EL (cell line): ENCODE data around the gene EYA4.
A peak's percentile ranks its signal among the peaks of the same experiment; 100 is the strongest.

ENCODE experiments used
- DNase-seq: peaks from one replicate; pipeline ENCODE4 v3.0.0-alpha.2; 2016

The EYA4 gene

DNA sequence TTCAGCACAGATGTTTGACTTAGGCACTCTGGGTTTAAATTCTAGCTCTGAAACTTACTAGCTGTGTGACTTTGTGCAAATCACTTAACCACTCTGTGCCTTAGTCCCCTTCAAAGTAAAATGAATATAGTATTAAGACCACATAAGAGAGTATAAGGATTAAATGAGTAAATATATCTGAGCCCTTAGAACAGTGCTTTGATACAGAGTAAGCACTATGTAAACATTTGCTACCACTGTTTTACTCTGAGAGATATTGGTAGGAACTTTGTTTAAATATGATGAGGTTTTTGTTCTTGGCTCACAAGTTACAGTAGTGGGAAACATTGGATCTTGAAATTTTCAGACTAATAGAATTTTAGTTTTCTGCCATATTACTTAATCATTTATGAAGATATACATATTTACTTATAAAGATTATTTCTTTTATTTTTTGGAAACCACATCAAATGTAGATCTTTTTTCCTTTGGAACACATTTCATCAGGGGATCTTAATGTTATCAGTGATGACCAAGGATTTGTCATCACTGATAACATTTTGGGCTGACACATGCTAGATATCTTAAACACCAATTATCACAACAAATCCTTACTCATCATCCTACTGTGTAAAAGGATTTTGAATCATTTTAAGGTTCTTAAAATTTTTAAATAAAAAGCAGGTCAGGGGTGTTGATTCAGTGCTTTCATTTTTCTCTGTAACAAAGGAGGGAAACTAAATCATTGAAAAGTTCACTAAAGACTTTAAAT lies 226.2 kb downstream of the EYA4 start:
- DNase-seq, result no peak

DNA sequence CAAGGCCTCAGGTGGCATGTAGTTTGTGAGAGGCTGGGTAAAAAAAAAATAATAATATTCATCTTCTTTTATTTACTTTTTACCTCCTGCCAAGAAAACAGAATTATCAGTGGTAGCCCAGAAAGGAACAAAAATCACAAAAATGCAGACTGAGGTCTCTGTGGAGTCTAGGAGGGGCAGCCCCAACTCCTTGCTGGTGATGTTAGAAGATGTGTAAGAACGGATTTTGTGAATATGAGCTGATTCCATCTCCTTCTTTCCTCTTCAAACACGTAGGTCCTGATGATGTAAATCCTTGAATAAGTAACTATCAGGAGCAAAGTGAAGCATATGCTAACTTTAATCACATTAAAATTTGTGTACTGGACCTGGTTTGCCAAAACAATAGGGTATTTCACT lies 226.8 kb downstream of the EYA4 start:
- no peak for DNase-seq

DNA sequence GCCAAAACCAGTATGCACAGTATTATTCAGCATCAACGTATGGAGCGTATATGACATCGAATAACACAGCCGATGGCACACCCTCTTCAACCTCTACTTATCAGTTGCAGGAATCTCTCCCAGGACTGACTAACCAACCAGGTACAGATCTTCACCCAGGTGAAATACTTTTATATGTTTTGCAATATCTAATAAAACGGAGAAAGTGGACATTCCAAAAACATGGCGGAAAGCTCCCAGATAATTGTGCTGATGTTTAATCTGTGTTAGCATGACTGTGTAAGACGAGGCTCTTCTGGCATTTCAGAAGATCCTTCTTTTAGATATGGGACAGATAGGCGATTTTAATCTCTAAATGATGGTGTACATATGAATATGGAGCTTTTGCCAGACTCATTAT lies 227.4 kb downstream of the EYA4 start:
- DNase-seq, result no peak

DNA sequence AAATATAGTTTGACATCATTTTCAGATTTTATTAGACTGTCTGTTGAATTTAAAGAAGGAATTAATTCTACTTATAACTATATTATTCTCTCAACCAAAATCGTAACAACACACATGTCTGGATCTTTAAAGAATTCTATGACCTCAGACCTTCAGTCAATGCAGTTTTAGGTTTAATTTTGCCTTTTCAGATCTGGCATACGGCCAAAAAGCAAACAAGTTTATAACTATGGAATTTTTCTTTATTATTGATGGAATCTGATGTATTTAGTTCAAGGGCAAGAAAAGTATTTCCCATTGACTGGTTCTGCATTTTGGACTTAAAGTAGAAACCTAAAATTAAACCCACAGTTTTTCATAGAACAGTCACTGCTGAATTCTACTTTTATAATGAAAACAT lies 233.4 kb downstream of the EYA4 start:
- DNase-seq, result no peak

DNA sequence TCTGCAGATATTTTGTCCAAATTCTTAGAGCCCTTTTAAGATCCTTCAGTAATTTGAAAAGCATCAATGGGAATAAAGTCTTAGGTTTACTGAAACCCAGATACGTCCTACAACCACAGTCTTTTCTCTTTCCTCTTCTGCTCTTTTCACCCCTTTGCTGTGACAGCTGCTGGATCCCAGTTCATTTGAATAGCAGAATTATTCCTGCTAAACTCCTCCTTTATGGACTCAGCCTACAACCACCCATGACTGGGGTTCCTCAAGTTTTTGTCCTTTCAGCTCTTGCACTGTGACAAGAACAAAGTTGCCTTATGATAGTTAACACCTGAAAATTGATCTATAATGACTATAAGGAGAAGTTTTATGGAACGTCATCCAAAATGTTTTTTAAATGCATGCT lies 237.5 kb downstream of the EYA4 start:
- no peak for DNase-seq

DNA sequence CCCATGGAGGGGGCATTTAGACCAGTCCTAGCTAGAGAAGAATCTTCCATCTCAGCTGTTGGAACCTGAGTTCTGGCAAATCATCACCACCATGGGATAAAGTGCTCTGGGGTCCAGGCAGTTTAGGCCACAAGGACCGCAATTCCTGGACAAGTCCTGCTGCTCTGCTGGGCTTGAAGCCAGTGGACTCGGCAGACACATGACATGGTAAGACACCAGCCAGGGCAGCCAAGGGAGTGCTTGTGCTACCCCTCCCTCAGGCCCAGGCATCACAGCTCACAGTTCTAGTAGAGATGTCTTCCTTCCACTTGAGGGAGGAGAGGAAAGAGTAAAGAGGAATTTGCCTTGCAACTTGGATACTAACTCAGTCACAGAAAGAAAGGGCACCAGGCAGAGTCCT lies 246.0 kb downstream of the EYA4 start:
- no peak for DNase-seq

DNA sequence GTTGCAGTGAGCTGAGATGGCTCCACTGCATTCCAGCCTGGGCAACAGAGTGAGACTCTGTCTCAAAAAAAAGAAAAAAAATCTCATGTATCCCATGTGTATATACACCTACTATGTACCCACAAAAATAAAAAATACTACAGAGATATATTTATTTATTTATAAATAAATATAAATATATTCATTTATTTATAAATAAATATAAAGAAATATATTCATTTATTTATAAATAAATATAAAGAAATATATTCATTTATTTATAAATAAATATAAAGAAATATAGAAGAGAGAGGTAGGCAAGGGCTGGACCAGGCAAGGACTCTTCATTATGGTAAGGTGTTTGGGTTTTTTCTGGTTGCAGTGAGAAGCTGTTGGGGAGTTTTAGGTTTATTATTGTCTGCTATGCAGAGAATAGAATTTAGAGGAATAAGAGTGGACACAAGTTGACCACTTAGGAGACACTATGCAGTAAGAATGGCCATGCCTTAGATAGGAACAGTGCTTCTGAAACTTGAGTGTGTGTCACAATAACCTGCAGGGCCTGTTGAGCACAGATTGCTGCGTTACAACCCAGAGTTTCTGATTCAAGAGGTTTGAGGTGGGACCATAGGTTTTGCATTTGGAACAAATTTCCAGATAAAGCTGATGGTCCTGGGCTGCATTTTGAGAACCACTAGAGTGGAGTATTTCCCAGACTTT lies 254.2 kb downstream of the EYA4 start:
- DNase-seq, result no peak

DNA sequence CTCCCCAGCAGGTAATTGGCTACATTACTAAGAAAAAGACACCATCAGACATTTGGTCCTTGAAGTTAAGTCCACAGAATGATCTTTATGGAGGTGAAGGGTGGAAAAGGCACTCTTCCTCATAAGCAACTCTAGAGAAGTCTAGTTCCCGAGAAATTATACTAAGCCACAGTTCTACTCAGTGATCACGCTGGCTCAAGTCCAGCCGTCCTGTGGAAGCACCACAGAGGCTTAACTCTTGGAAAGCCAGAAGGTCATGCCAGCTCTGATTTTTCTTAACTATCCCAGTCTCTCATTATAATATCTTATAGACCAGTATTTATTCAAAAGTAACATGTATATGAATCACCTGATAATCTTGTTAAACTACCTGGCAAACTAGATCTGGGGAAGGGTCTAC lies 258.5 kb downstream of the EYA4 start:
- DNase-seq, result no peak

DNA sequence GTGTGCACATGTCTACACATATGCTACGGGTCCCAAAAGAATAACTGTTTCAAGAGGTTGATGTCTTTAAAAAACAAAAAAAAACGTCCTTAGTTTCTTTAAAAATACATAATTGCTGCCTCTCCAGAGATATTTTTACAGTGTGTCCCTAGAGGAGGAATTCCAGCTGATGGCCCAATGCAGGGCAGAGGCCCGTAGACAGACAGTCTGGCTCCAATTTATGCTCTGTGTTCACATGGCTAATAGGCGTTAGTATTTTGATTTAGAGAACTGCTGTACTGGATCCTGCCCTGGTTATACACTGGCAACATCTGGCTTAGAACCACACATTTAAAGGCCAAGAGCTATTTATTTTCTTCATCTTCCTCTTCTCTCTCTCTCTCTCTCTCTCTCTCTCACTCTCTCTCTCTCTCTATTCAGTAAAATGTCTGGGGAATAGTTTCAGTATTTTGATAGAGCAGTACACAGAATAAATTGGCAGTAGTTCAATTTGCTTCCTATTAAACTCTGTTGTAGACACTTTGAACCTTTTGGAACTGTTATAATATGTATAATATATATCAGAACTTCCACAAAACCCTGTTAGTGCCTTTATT lies 260.6 kb downstream of the EYA4 start:
- DNase-seq, result no peak

DNA sequence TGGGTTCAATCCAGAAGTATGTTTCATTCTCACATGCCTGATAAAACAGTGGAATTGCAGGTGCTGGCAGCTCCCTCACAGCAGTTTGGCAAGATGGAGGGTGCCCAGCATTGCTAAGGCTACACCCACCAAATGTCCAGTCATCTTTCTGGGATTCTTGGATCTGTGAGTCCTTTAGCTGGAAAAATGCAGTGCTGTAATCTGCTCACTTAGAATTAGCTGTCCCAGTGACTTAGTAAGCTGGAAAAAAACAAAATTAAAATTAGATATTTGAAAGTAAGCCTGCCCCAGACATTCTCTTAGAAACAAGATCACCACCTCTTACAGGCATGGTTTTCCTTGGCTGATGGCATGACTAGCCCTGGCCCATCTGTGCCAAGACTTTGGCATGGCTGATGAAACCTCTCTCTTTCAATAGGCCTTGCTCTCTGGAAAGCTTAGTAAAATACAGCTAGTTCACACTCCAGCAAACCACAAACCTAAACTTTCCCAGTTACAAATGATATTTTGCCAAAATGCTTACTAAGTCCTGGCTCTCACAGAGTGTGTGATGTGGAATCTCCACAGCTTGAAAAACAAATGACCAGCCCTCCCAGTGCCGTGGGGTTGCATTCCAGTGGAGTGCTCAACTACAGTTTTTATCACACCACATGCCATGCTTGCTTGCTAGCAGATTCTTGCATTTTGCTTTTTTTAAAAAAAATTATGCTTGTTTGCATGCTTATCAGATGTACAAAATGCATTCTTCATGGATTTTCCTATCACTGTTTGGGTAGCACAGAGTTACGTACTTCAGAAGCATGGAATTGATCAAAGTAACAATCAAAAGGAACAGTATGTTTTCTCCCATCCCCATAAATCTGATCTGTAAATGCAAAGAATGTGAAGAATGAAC lies 261.5 kb downstream of the EYA4 start:
- DNase-seq, result peak; percentile 14

DNA sequence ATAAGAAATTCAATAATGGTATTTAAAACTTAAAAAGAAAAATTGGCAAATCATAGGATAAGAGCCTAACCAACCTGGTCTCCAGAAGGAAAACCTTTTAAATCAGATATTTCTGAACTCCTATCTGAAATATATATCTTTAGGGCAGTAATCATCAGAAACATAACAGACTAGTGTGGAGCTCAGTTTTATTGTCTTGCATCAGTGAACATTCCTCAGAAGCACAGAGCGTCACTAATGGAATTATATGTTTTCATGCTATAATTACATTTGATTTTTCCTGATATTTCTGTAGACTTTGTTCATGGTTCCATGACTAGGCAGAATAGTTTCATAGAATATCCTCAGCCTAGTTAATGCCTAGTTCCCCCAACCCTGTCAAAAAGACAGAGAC lies 262.2 kb downstream of the EYA4 start:
- no peak for DNase-seq

DNA sequence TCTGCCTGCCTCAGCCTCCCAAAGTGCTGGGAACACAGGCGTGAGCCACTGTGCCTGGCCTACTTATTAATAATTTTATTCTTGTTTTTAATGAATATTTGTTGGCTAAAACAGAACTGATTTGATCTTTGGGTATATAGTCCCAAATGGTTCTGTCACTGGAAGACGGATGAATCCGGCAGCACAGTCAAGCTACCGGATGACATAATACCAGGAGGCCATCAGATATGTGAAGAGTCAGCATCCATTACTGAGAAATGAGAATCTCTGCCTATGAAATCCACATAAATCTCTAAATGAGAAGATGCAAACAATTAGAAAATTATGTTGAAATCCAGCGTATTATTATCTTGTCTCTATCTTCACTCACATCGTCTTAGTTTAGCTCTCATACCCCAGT lies 263.0 kb downstream of the EYA4 start:
- no peak for DNase-seq

DNA sequence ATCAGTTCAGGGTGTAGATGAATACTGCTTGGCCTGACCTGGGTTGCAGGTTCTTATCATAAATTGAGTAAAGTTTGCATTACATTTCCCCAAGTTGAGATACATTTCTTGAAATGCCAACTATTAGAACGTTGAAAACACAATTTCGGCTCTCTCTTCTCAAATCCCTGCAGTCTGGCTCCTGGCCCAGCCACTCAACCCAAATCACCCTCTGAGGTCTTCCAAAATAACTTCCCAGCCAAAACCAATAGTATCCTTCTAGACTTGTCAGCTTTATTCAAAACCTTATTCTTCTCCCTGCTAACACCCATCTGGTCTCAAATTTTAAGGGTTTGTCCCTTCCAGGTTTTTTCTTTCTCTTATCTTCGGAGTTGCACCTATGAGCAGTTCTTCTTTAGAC lies 263.6 kb downstream of the EYA4 start:
- DNase-seq, result no peak

DNA sequence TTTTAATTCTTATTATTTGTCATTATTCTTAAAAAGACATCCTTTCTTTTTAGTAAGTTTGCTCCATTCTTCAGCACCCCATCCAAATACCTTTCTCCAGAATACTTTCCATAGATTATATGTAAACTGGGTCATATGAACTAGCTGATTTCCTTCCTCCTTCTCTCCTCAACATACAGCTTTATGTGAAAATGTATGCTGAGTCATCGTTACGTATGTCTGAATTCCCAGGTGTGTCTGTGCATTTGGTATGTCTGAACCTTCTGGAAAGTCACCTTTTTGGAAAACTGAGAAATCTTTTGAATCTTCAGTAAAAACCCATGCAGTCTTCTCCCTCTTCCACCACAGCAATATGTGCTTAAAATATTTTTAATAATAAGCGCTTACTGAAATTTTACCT lies 264.5 kb downstream of the EYA4 start:
- DNase-seq, result no peak

DNA sequence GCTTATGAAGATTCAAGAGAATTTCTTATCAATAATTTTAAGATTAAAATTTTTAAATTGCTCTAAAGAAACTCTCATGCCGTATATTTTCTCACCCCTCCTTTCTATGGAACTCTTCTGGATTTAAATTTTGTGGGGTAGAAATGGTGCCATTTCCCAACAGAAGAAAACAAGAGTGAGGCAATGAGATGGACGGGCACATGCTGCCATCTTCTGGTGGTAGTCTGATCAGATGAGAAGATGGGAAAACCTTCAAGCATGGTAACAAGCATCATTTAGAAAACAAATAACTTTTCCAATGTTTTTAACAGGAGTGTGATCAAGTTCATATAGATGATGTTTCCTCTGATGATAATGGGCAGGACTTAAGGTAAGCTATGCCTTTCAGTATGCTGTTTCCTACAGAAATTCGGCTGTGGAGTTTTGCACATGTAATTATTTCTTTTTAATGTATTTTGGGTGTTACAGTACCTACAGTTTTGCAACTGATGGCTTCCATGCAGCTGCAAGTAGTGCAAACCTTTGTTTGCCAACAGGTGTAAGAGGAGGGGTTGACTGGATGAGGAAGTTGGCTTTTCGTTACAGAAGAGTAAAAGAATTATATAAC lies 271.4 kb downstream of the EYA4 start:
- peak; percentile 35 for DNase-seq

DNA sequence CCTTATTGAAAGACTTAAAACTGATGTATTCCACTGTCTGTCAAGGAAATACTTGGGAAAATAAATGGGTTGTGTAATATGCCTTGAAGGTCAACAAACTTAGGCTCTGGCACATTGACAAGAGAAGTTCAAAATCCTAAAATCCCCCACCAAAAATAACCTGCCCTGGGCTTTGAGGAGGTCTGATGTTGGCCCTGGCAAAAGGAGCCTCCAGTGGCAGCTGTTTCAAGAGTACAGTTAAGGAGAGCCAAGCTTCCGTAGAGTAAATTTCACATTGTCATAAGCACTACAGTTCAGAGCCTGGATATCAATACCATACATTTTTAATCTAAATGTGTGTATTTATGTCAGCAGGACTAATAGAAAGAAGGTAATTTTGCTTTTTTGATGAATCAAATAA lies 282.7 kb downstream of the EYA4 start:
- no peak for DNase-seq

DNA sequence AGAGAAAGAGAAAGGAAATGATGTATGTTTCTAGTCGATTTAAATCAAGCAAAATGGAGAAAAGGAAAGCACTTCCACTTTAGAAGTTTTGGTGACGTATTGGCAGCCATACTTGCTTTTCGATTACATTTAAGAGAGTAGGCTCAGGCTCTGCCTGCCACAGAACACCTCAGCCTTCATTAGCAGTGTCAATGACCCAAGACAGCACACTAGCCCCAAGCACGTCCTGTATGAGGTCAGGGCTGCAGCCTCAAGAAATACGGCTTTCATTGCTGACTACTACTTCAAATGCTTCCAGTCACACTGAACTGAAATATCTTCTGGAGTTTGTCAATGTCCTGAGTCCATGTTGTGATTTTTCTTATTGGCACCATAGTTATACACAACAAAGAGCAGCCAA lies 285.3 kb downstream of the EYA4 start:
- DNase-seq, result no peak

DNA sequence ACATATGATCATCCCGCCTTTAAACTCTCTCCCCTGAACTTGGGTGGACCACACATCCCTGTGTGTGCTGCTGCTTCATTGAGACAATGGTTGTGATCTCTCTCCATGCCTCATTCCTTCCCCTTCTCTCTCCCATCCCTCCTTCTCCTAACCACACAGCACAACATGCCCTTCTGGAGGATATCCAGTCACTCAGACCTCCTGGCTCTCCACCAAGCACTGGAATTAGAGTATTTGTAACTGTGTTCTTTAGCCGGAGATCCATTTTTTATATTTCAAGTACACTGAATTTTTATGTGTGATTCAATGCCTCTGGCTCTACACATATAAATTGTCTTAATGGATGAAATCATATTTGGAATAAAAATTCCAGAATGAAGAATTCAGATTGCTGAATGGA lies 287.4 kb downstream of the EYA4 start:
- no peak for DNase-seq

DNA sequence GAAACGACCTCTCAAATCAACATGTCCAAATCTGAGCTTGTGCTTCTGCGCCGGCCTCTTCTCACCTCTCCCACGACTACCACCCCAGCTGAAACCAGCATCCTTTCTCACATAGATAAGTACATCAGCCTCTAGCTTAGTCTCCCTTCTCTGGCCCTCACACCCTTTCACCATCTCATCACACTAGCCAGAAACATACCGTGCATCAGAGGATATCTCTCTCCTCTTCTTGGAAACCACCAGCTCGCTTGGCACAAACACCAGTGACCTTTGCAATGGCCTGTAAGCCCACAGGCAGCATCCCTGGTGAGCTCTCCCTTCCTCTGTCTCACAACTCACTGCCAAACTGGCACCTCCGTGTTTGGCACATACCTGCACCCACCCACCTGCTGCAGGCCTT lies 291.8 kb downstream of the EYA4 start:
- DNase-seq, result no peak

DNA sequence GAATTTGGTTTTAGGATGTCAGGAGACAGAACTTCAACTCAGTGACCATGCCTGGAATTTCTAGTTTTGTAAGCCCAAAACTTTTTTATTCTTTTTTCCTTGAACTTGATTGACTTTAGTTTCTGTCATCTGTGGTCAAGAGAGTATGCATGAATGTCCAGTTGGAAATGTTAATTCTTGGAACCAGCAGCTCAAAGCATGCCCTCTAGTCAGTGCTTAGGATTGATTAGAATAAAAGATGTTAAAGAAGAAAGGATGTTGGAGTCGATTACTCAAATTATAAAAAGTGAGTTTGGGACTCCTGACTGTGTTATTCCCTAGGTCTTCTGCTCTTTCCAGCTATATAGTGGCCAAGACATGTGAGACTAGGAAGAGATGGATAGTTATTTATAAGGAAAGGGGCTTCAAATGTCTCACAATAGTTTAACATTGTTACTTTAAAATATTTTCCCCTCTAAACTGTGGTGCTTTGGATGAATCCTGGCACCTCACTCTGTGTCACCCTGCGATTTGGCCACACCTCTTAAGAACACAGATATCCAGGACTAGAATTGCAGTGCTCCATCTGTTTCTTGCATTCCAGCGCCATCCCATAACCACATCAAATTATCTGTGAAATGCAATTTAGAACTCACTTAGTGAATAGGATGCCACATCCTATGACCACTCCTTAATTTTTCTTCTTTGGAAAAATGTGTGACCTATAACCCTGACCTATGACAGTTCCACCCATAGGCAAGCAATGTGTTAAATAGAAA lies 298.5 kb downstream of the EYA4 start:
- DNase-seq, result no peak

DNA sequence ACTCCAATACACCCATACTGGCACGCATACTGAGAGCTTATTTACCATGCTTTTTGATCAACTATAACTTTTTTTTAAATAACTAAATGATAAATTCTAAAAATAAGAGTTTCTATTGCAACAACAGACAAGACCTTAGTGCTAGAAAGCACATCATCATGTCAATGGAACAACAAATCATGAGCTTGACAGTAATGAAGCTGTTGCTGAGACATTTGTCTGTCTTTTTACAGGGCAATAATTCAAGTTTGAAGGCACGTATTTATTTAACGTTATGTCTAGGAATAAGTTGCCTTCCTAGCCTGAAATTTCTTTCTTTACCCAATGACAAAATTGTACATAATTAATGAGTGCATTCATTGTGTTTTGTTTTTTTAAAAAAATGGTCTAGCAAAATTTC lies 299.2 kb downstream of the EYA4 start:
- no peak for DNase-seq

DNA sequence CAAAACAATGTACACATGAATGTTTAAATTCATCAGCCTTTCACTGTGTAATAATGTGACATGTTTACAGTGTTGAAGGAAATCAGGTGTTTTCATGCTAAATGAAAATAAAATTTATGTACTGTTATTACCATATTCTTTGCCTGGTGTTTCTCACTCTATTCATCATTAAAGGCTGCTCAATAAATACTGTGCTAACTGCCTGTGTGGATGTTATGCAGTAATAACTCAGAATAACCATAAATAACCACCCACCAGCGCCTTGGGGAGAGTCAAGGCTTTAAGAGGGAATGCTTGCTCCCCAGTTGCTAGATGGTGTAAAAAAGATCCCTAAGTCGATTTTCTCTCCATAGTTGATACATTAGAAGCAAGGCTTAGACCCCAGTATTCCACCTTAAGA lies 299.9 kb downstream of the EYA4 start:
- no peak for DNase-seq
